ENCODE results near the gene DCLRE1B.

The DCLRE1B gene

GRCh38 chr1:113935970-113936369 is 30.8 kb downstream of the DCLRE1B start:
- Histone ChIP-seq H3K9me3 (ENCODE audit: insufficient read depth, low read length) (no peaks in the 10 kb centered on the region), H2AFZ (ENCODE audit: low read depth, low read length) (no peak overlapping the region), H3K9ac (ENCODE audit: low read length) (no peak overlapping the region), H3K36me3 (replicated peaks; ENCODE audit: low read depth, low read length) (peaks cover 2% of the 10 kb centered on the region), H3K27ac (ENCODE audit: low read length) (no peak overlapping the region), H4K20me1 (ENCODE audit: insufficient read depth, low read length) (peaks cover 23% of the 10 kb centered on the region), H3K27me3 (ENCODE audit: low read depth, low read length) (no peaks in the 10 kb centered on the region), H3K4me1 (ENCODE audit: low read length) (peaks cover 9% of the 10 kb centered on the region), H3K79me2 (ENCODE audit: low read length) (peaks cover 86% of the 10 kb centered on the region), H3K4me3 (ENCODE audit: low read length) (no peak overlapping the region), H3K4me2 (ENCODE audit: low read length) (no peak overlapping the region)
- TF ChIP-seq EZH2phosphoT487 (IDR thresholded peaks at IDR 0.05; ENCODE audit: low read depth) (no peak), CTCF (IDR thresholded peaks at IDR 0.05; ENCODE audit: low read depth, low read length) (no peak)

GRCh38 chr1:113937146-113937545 is 32.0 kb downstream of the DCLRE1B start:
- Histone ChIP-seq H3K27ac (ENCODE audit: low read length) (no peak overlapping the region), H3K4me1 (ENCODE audit: low read length) (no peaks in the 10 kb centered on the region), H3K36me3 (replicated peaks; ENCODE audit: low read depth, low read length) (peaks cover 7% of the 10 kb centered on the region), H3K79me2 (ENCODE audit: low read length) (peaks cover 74% of the 10 kb centered on the region), H3K4me3 (ENCODE audit: low read length) (no peak overlapping the region), H3K27me3 (ENCODE audit: low read depth, low read length) (no peaks in the 10 kb centered on the region), H2AFZ (ENCODE audit: low read depth, low read length) (no peak overlapping the region), H4K20me1 (ENCODE audit: insufficient read depth, low read length) (peaks cover 17% of the 10 kb centered on the region), H3K4me2 (ENCODE audit: low read length) (no peak overlapping the region), H3K9ac (ENCODE audit: low read length) (no peak overlapping the region), H3K9me3 (ENCODE audit: insufficient read depth, low read length) (no peaks in the 10 kb centered on the region)
- TF ChIP-seq EZH2phosphoT487 (IDR thresholded peaks at IDR 0.05; ENCODE audit: low read depth) (no peak), CTCF (IDR thresholded peaks at IDR 0.05; ENCODE audit: low read depth, low read length) (no peak)

- peaks cover 11% of the 10 kb centered on the region for H4K20me1 ChIP-seq (ENCODE audit: insufficient read depth, low read length)
- H3K79me2 ChIP-seq (ENCODE audit: low read length), result peaks cover 67% of the 10 kb centered on the region
- no peaks in the 10 kb centered on the region for H3K9me3 ChIP-seq (ENCODE audit: insufficient read depth, low read length)
- H3K4me3 ChIP-seq (ENCODE audit: low read length), result no peak overlapping the region
- no peaks in the 10 kb centered on the region for H3K4me1 ChIP-seq (ENCODE audit: low read length)
- H3K27ac ChIP-seq (ENCODE audit: low read length), result no peak overlapping the region
- TF ChIP-seq CTCF (IDR thresholded peaks at IDR 0.05; ENCODE audit: low read depth, low read length) (no peak), EZH2phosphoT487 (IDR thresholded peaks at IDR 0.05; ENCODE audit: low read depth) (no peak)
- no peak overlapping the region for H3K4me2 ChIP-seq (ENCODE audit: low read length)
- no peaks in the 10 kb centered on the region for H3K27me3 ChIP-seq (ENCODE audit: low read depth, low read length)
- H3K9ac ChIP-seq (ENCODE audit: low read length), result no peak overlapping the region
- no peak overlapping the region for H2AFZ ChIP-seq (ENCODE audit: low read depth, low read length)
- peaks cover 11% of the 10 kb centered on the region for H3K36me3 ChIP-seq (replicated peaks; ENCODE audit: low read depth, low read length)
Measured at GRCh38 chr1:113938192-113938591, 33.1 kb downstream of the DCLRE1B start.

- H3K9ac ChIP-seq (ENCODE audit: low read length), result no peak overlapping the region
- H4K20me1 ChIP-seq (ENCODE audit: insufficient read depth, low read length), result peaks cover 2% of the 10 kb centered on the region; the same call in 1 of the 2 replicates
- peaks cover 14% of the 10 kb centered on the region for H3K36me3 ChIP-seq (replicated peaks; ENCODE audit: low read depth, low read length)
- no peaks in the 10 kb centered on the region for H3K27me3 ChIP-seq (ENCODE audit: low read depth, low read length)
- H3K4me1 ChIP-seq (ENCODE audit: low read length), result no peaks in the 10 kb centered on the region
- H3K79me2 ChIP-seq (ENCODE audit: low read length), result peaks cover 53% of the 10 kb centered on the region
- no peak for TF ChIP-seq CTCF (IDR thresholded peaks at IDR 0.05; ENCODE audit: low read depth, low read length)
- no peak for TF ChIP-seq EZH2phosphoT487 (IDR thresholded peaks at IDR 0.05; ENCODE audit: low read depth)
- H3K27ac ChIP-seq (ENCODE audit: low read length), result no peak overlapping the region
- no peaks in the 10 kb centered on the region for H3K9me3 ChIP-seq (ENCODE audit: insufficient read depth, low read length)
- H3K4me3 ChIP-seq (ENCODE audit: low read length), result no peak overlapping the region
- H3K4me2 ChIP-seq (ENCODE audit: low read length), result no peak overlapping the region
- no peak overlapping the region for H2AFZ ChIP-seq (ENCODE audit: low read depth, low read length)
Measured at GRCh38 chr1:113940365-113941244, 35.5 kb downstream of the DCLRE1B start.
